SK-N-SH treated with all-trans-retinoic acid at 6 μM for 48 hours (cell line): Measurements from ENCODE around the gene TSPAN18.

ENCODE experiments used
- ATAC-seq: fragments of 200-7000 bp; cut with Tn5 transposase; 3 replicates; pipeline ENCODE4 v1.9.1; 2020; ENCODE audit warnings: mild to moderate bottlenecking, moderate library complexity
- BACH2 ChIP-seq: fragments of 250-450 bp; sonication (Bioruptor Pico); IDR thresholded peaks from 2 replicates; pipeline ENCODE4 v1.9.0; 2021; ENCODE audit warnings: mild to moderate bottlenecking, borderline replicate concordance
- CREB5 ChIP-seq: fragments of 250-450 bp; sonication (Bioruptor Pico); IDR thresholded peaks from 2 replicates; pipeline ENCODE4 v1.5.1; 2020; ENCODE audit warnings: low read depth, mild to moderate bottlenecking, moderate library complexity
- CSRNP3 ChIP-seq: fragments of 250-450 bp; sonication (Bioruptor Pico); IDR thresholded peaks from 2 replicates; pipeline ENCODE4 v1.5.1; 2021; ENCODE audit warnings: mild to moderate bottlenecking, moderate library complexity
- ESRRG ChIP-seq: fragments of 250-450 bp; sonication (Bioruptor Pico); IDR thresholded peaks from 2 replicates; pipeline ENCODE4 v1.6.1; 2021; ENCODE audit warnings: mild to moderate bottlenecking
- GLIS3 ChIP-seq: fragments of 250-450 bp; sonication (Bioruptor Pico); IDR thresholded peaks from 2 replicates; pipeline ENCODE4 v1.5.0; 2020; ENCODE audit warnings: mild to moderate bottlenecking, moderate library complexity
- OSR1 ChIP-seq: fragments of 250-450 bp; sonication (Bioruptor Pico); IDR thresholded peaks from 2 replicates; pipeline ENCODE4 v1.8.0; 2022; ENCODE audit warnings: moderate library complexity, mild to moderate bottlenecking, inconsistent platforms
- PPARA ChIP-seq: fragments of 250-450 bp; sonication (Bioruptor Pico); IDR thresholded peaks from 2 replicates; pipeline ENCODE4 v1.5.0; 2020; ENCODE audit warnings: mild to moderate bottlenecking, borderline replicate concordance
- RARB ChIP-seq: fragments of 250-450 bp; sonication (Bioruptor Pico); IDR thresholded peaks from 2 replicates; pipeline ENCODE4 v1.8.0; 2021; ENCODE audit warnings: mild to moderate bottlenecking, moderate library complexity
- SNAI2 ChIP-seq: fragments of 250-450 bp; sonication (Bioruptor Pico); IDR thresholded peaks from 2 replicates; pipeline ENCODE4 v1.5.0; 2020; ENCODE audit warnings: mild to moderate bottlenecking, moderate library complexity
- TCF4 ChIP-seq: fragments of 250-450 bp; sonication (Bioruptor Pico); IDR thresholded peaks from 2 replicates; pipeline ENCODE4 v1.8.0; 2021; ENCODE audit warnings: mild to moderate bottlenecking, moderate library complexity, borderline replicate concordance
- TOX ChIP-seq: fragments of 250-450 bp; sonication (Bioruptor Pico); IDR thresholded peaks from 2 replicates; pipeline ENCODE4 v1.8.0; 2021; ENCODE audit warnings: mild to moderate bottlenecking, moderate library complexity, borderline replicate concordance
- TSHZ2 ChIP-seq: fragments of 250-450 bp; sonication (Bioruptor Pico); IDR thresholded peaks from 2 replicates; pipeline ENCODE4 v1.5.0; 2020; ENCODE audit warnings: mild to moderate bottlenecking, moderate library complexity
- ZC3H10 ChIP-seq: fragments of 250-450 bp; sonication (Bioruptor Pico); IDR thresholded peaks from 2 replicates; pipeline ENCODE4 v1.5.1; 2021; ENCODE audit warnings: mild to moderate bottlenecking, moderate library complexity
- ZFP30 ChIP-seq: fragments of 450-650 bp; formaldehyde crosslinking; IDR thresholded peaks from 2 replicates; pipeline ENCODE4 v1.5.0; 2022; ENCODE audit warnings: mild to moderate bottlenecking, moderate library complexity
- ZNF70 ChIP-seq: fragments of 450-650 bp; formaldehyde crosslinking; IDR thresholded peaks from 2 replicates; pipeline ENCODE4 v1.5.0; 2020; ENCODE audit warnings: mild to moderate bottlenecking, moderate library complexity
- TF ChIP-seq, protein P1 (sequence below): fragments of 250-450 bp; sonication (Bioruptor Pico); IDR thresholded peaks from 2 replicates; pipeline ENCODE4 v1.8.0; 2021; ENCODE audit warnings: low read depth, mild to moderate bottlenecking, moderate library complexity, borderline replicate concordance

Gene TSPAN18, protein sequence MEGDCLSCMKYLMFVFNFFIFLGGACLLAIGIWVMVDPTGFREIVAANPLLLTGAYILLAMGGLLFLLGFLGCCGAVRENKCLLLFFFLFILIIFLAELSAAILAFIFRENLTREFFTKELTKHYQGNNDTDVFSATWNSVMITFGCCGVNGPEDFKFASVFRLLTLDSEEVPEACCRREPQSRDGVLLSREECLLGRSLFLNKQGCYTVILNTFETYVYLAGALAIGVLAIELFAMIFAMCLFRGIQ

GRCh38 chr11:44726283-44727113 is at the start of gene TSPAN18:
TSS of gene TSPAN18 (plus strand) at chr11:44726962. CDS start at chr11:44906417, 179,455 bp downstream.
- no peak for TF ChIP-seq SNAI2
- no peak for TF ChIP-seq CREB5 (CRISPR knock-in tag)
- no peak for TF ChIP-seq ZNF70 (CRISPR knock-in tag)
- no peak for TF ChIP-seq GLIS3
- no peak for TF ChIP-seq OSR1
- TF ChIP-seq, all 23 proteins: peak for 0
- no peak for ATAC-seq

GRCh38 chr11:44680982-44681597 is 45.7 kb upstream of the TSPAN18 start:
- TF ChIP-seq TCF4 (CRISPR knock-in tag) (no peak), BACH2 (no peak), ZC3H10 (CRISPR knock-in tag) (no peak), TSHZ2 (CRISPR knock-in tag) (no peak), ZFP30 (CRISPR knock-in tag) (no peak), RARB (CRISPR knock-in tag) (no peak), PPARA (CRISPR knock-in tag) (no peak), CSRNP3 (CRISPR knock-in tag) (no peak), ESRRG (CRISPR knock-in tag) (no peak), TOX (no peak), CREB5 (CRISPR knock-in tag) (no peak), SNAI2 (no peak)
- TF ChIP-seq, protein P1, sequence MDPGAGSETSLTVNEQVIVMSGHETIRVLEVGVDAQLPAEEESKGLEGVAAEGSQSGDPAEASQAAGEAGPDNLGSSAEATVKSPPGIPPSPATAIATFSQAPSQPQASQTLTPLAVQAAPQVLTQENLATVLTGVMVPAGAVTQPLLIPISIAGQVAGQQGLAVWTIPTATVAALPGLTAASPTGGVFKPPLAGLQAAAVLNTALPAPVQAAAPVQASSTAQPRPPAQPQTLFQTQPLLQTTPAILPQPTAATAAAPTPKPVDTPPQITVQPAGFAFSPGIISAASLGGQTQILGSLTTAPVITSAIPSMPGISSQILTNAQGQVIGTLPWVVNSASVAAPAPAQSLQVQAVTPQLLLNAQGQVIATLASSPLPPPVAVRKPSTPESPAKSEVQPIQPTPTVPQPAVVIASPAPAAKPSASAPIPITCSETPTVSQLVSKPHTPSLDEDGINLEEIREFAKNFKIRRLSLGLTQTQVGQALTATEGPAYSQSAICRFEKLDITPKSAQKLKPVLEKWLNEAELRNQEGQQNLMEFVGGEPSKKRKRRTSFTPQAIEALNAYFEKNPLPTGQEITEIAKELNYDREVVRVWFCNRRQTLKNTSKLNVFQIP (CRISPR knock-in tag): no peak
- no peak for ATAC-seq

- no peak for ATAC-seq
- TF ChIP-seq CREB5 (CRISPR knock-in tag): no peak
Measured at GRCh38 chr11:44681698-44682097, 45.1 kb upstream of the TSPAN18 start.
